Fibroblast of lung (primary cell): ENCODE measurements around the gene PON3. TPM values are rescaled to one million over a fixed set of nuclear protein-coding genes. Genes with fewer than 3 reads are reported as not detected.

Source experiments
- DNase-seq, 2 donors: peaks; one replicate each; pipeline versions ENCODE4 v3.0.0 to v3.0.0-alpha.2; 2010; ENCODE audit warnings: low read depth in 2 of 2
- H2AFZ ChIP-seq: 2 replicates; pipeline ENCODE4 v1.5.1; 2012; ENCODE audit warnings: low read length, control low read depth, inconsistent platforms
- H3K27ac ChIP-seq: 2 replicates; pipeline ENCODE4 v1.5.1; 2011; ENCODE audit warnings: low read length, control low read depth; ENCODE audit not compliant: insufficient read depth
- H3K27me3 ChIP-seq: 2 replicates; pipeline ENCODE4 v1.5.1; 2011; ENCODE audit warnings: mild to moderate bottlenecking, low read length; ENCODE audit not compliant: control insufficient read depth, insufficient read depth
- H3K36me3 ChIP-seq: 2 replicates; pipeline ENCODE4 v1.5.1; 2011; ENCODE audit warnings: low read length; ENCODE audit not compliant: control insufficient read depth, insufficient read depth
- H3K4me1 ChIP-seq: 2 replicates; pipeline ENCODE4 v1.5.1; 2011; ENCODE audit warnings: low read length; ENCODE audit not compliant: control insufficient read depth, insufficient read depth; ENCODE audit errors: extremely low read depth
- H3K4me2 ChIP-seq: 2 replicates; pipeline ENCODE4 v1.5.1; 2011; ENCODE audit warnings: low read length, control low read depth; ENCODE audit not compliant: insufficient read depth; ENCODE audit errors: extremely low read depth
- H3K4me3 ChIP-seq, 4 experiments: fragments of 200-600 bp in 1 of 4; sonication (generic) in 1 of 4; replicated peaks in 1 of 4; 2 replicates each; pipeline ENCODE4 v1.5.1; 2011 to 2016; ENCODE audit warnings: low read length in 4 of 4, low read depth in 3 of 4, mild to moderate bottlenecking in 3 of 4, control low read depth in 2 of 4, inconsistent platforms in 1 of 4, mixed read lengths in 1 of 4; ENCODE audit not compliant: insufficient read depth in 1 of 4; ENCODE audit errors: control extremely low read depth in 1 of 4
- H3K79me2 ChIP-seq: 2 replicates; pipeline ENCODE4 v1.5.1; 2012; ENCODE audit warnings: mild to moderate bottlenecking, low read length, inconsistent platforms; ENCODE audit not compliant: control insufficient read depth, insufficient read depth
- H3K9ac ChIP-seq: 2 replicates; pipeline ENCODE4 v1.5.1; 2011; ENCODE audit warnings: mild to moderate bottlenecking, low read length, control low read depth; ENCODE audit not compliant: insufficient read depth
- H3K9me3 ChIP-seq: 2 replicates; pipeline ENCODE4 v1.5.1; 2012; ENCODE audit warnings: low read depth, low read length; ENCODE audit not compliant: control insufficient read depth, insufficient read depth
- H4K20me1 ChIP-seq: 2 replicates; pipeline ENCODE4 v1.5.1; 2011; ENCODE audit warnings: low read length; ENCODE audit not compliant: control insufficient read depth, insufficient read depth; ENCODE audit errors: extremely low read depth
- CTCF ChIP-seq, 2 donors: IDR thresholded peaks in 1 of 2; conservative IDR thresholded peaks in 1 of 2; 1 replicate in 1 of 2; 2 replicates in 1 of 2; pipeline ENCODE4 v1.5.1; 2011 to 2012; ENCODE audit warnings: low read length in 2 of 2, control low read depth in 1 of 2, inconsistent platforms in 1 of 2, low read depth in 1 of 2, mild to moderate bottlenecking in 1 of 2
- EZH2 ChIP-seq: IDR thresholded peaks from 2 replicates; pipeline ENCODE4 v1.5.1; 2012; ENCODE audit warnings: low read length, control low read depth, mild to moderate bottlenecking; ENCODE audit errors: missing control alignments
- polyA plus RNA-seq, 2 donors: library from polyadenylated mRNA; depleted of rRNA in 1 of 2; stranded (reverse) in 1 of 2; unstranded in 1 of 2; fragments of >200 nt; gene quantifications; 2 replicates each; pipeline ENCODE4 v1.2.1, GENCODE V29; 2011 to 2012; ENCODE audit warnings: missing spikeins in 1 of 2
- total RNA-seq: library from RNA; depleted of rRNA; stranded (reverse); fragments of >200 nt; gene quantifications from 2 replicates; pipeline ENCODE4 v1.2.1, GENCODE V29; 2014

Gene PON3
- total and polyA plus RNA-seq, 2 donors (not counting 1 experiment from before 2014, with no cell fraction given): under 0.01 to 0.50 TPM

- H3K27me3 ChIP-seq: no peaks in the 10 kb centered on the region
- peak within 1 kb of the TSS; percentile 73 for H3K9ac ChIP-seq
- H3K9me3 ChIP-seq: no peaks in the 10 kb centered on the region
- DNase-seq: peak; percentile 84 to 85
- peak within 1 kb of the TSS; percentile 52 to 90 (median 64) for H3K4me3 ChIP-seq
- no peaks in the 10 kb centered on the region for H3K36me3 ChIP-seq
- TF ChIP-seq EZH2 (no peak), CTCF (conservative IDR thresholded peaks at IDR 0.05 in 1 of 2, IDR thresholded peaks at IDR 0.05 in 1 of 2; ENCODE audit: low read depth in 1 of 2, low read length in 2 of 2) (no peak)
- H3K79me2 ChIP-seq: peaks cover 4% of the 10 kb centered on the region
- H3K27ac ChIP-seq: peak within 1 kb of the TSS; percentile 81
- no peaks in the 10 kb centered on the region for H4K20me1 ChIP-seq
- H3K4me1 ChIP-seq: peaks cover 2% of the 10 kb centered on the region
- peak within 1 kb of the TSS; percentile 93 for H3K4me2 ChIP-seq
- H2AFZ ChIP-seq: peak within 1 kb of the TSS; percentile 84
Observed at GRCh38 chr7:95434557-95435421, 38.6 kb upstream of the PON3 start, which contains the start of gene PON2. TSS of gene PON2 (minus strand) at chr7:95435028. CDS start at chr7:95434951, 77 bp downstream.

- no peaks in the 10 kb centered on the region for H3K27me3 ChIP-seq
- H3K9ac ChIP-seq: peak overlapping the region; percentile 73
- no peaks in the 10 kb centered on the region for H3K9me3 ChIP-seq
- H3K27ac ChIP-seq: peak overlapping the region; percentile 81
- H2AFZ ChIP-seq: peak overlapping the region; percentile 84
- H3K4me3 ChIP-seq: peak overlapping the region; percentile 52 to 90 (median 64)
- no peaks in the 10 kb centered on the region for H3K36me3 ChIP-seq
- H3K4me1 ChIP-seq: peaks cover 2% of the 10 kb centered on the region
- H4K20me1 ChIP-seq: no peaks in the 10 kb centered on the region
- no peak for DNase-seq
- peak overlapping the region; percentile 93 for H3K4me2 ChIP-seq
- TF ChIP-seq EZH2 (no peak), CTCF (conservative IDR thresholded peaks at IDR 0.05 in 1 of 2, IDR thresholded peaks at IDR 0.05 in 1 of 2; ENCODE audit: low read depth in 1 of 2, low read length in 2 of 2) (no peak)
- H3K79me2 ChIP-seq: peaks cover 6% of the 10 kb centered on the region
Observed at GRCh38 chr7:95433952-95434556, 37.9 kb upstream of the PON3 start.

DNA sequence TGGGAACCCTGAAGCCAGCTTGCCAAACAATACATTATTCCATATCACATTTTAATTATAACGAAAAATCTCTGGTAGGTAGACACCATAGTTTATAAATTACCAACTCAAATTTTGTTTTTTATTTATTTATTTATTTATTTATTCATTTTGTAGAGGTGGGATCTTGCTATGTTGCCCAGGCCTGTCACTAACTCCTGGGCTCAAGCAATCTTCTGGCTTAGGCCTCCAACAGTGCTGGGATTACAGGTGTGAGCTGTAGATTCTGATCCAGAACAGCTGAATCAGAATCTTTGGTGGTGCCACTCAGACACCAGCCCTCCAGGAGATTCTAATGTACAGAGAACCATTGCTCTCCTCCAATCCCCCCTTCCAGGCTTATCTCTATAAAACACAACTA lies 37.0 kb upstream of the PON3 start:
- H3K4me2 ChIP-seq: no peak overlapping the region
- TF ChIP-seq CTCF (conservative IDR thresholded peaks at IDR 0.05 in 1 of 2, IDR thresholded peaks at IDR 0.05 in 1 of 2; ENCODE audit: low read depth in 1 of 2, low read length in 2 of 2): no peak
- TF ChIP-seq EZH2: no peak
- DNase-seq: no peak

More for the DNA sequence above, 37.0 kb upstream of the PON3 start:
- no peaks in the 10 kb centered on the region for H3K36me3 ChIP-seq
- no peak overlapping the region for H3K9ac ChIP-seq
- no peaks in the 10 kb centered on the region for H4K20me1 ChIP-seq
- H3K9me3 ChIP-seq: no peaks in the 10 kb centered on the region
- no peak overlapping the region for H2AFZ ChIP-seq
- H3K79me2 ChIP-seq: peaks cover 6% of the 10 kb centered on the region
- H3K4me3 ChIP-seq: no peak overlapping the region
- peaks cover 2% of the 10 kb centered on the region for H3K4me1 ChIP-seq
- H3K27me3 ChIP-seq: no peaks in the 10 kb centered on the region
- H3K27ac ChIP-seq: no peak overlapping the region
